IMR-90 (cell line): ENCODE results near the gene DTHD1. TPM values are rescaled to one million over a fixed set of nuclear protein-coding genes. Genes with fewer than 3 reads are reported as not detected.

Experiments
- ATAC-seq: fragments of 200-7000 bp; cut with Tn5 transposase; 2 replicates; pipeline ENCODE4 v1.9.1; 2020; ENCODE audit warnings: low read depth, mild to moderate bottlenecking, moderate library complexity
- BruUV-seq: library from RNA; stranded (reverse); fragments of 400-500 nt; replicated peaks from 2 replicates; lab custom pipeline; 2021; lab: Mats Ljungman, UMichigan
- CTCF ChIA-PET: fragments of 300-600 bp; formaldehyde crosslinking; extraction: SDS; loops from one replicate; lab custom pipeline; 2021; ENCODE audit warnings: antibody characterized with exemption; lab: Yijun Ruan, JAX
- POLR2A ChIA-PET: fragments of 300-600 bp; sonication (Branson Sonifier 250); formaldehyde crosslinking; loops from one replicate; lab custom pipeline; 2022; ENCODE audit warnings: antibody characterized with exemption; ENCODE audit not compliant: unreplicated experiment; lab: Charles Lee
- DNase-seq: peaks from one replicate; pipeline ENCODE4 v3.0.0; 2013
- H2AFZ ChIP-seq: replicated peaks from 2 replicates; pipeline ENCODE3; 2013; ENCODE audit warnings: low read length, mild to moderate bottlenecking; ENCODE audit not compliant: poor library complexity
- H2AK5ac ChIP-seq: 2 replicates; pipeline ENCODE4 v1.6.1; 2013; ENCODE audit warnings: low read depth, low read length, inconsistent platforms
- H2AK9ac ChIP-seq: replicated peaks from 2 replicates; pipeline ENCODE3; 2013; ENCODE audit warnings: mild to moderate bottlenecking, low read depth, low read length, moderate library complexity; ENCODE audit not compliant: poor library complexity
- H2BK120ac ChIP-seq: 2 replicates; pipeline ENCODE4 v1.6.1; 2013; ENCODE audit warnings: low read depth, low read length, inconsistent platforms
- H2BK15ac ChIP-seq: 3 replicates; pipeline ENCODE4 v1.6.1; 2013; ENCODE audit warnings: low read depth, low read length, inconsistent platforms
- H2BK20ac ChIP-seq: 2 replicates; pipeline ENCODE4 v1.6.1; 2013; ENCODE audit warnings: low read depth, mild to moderate bottlenecking, inconsistent platforms, low read length, moderate library complexity
- H2BK5ac ChIP-seq: 2 replicates; pipeline ENCODE4 v1.6.1; 2013; ENCODE audit warnings: mild to moderate bottlenecking, low read depth, low read length, inconsistent platforms; ENCODE audit not compliant: poor library complexity, severe bottlenecking
- H3K14ac ChIP-seq: replicated peaks from 2 replicates; pipeline ENCODE4 v1.6.1; 2013; ENCODE audit warnings: low read depth, low read length, inconsistent platforms
- H3K18ac ChIP-seq: 2 replicates; pipeline ENCODE4 v1.6.1; 2013; ENCODE audit warnings: low read depth, low read length, control low read depth
- H3K23ac ChIP-seq: 2 replicates; pipeline ENCODE4 v1.6.1; 2013; ENCODE audit warnings: low read depth, low read length, inconsistent platforms
- H3K27ac ChIP-seq: 2 replicates; pipeline ENCODE4 v1.5.1; 2013; ENCODE audit warnings: mild to moderate bottlenecking, control low read depth, low read length; ENCODE audit not compliant: insufficient read depth
- H3K27me3 ChIP-seq: 2 replicates; pipeline ENCODE4 v1.6.1; 2013; ENCODE audit warnings: low read length; ENCODE audit not compliant: control insufficient read depth, insufficient read depth
- H3K36me3 ChIP-seq: 2 replicates; pipeline ENCODE4 v1.6.1; 2013; ENCODE audit warnings: low read length, mixed read lengths; ENCODE audit not compliant: control insufficient read depth, insufficient read depth
- H3K4ac ChIP-seq: 2 replicates; pipeline ENCODE4 v1.6.1; 2013; ENCODE audit warnings: low read depth, low read length, inconsistent platforms
- H3K4me1 ChIP-seq: 2 replicates; pipeline ENCODE4 v1.6.1; 2013; ENCODE audit warnings: low read length, mixed read lengths; ENCODE audit not compliant: control insufficient read depth, insufficient read depth
- H3K4me2 ChIP-seq: 2 replicates; pipeline ENCODE4 v1.6.1; 2013; ENCODE audit warnings: low read depth, mild to moderate bottlenecking, control low read depth, low read length, moderate library complexity
- H3K4me3 ChIP-seq: 2 replicates; pipeline ENCODE4 v1.5.1; 2013; ENCODE audit warnings: low read depth, mild to moderate bottlenecking, control low read depth, low read length, moderate library complexity; ENCODE audit not compliant: insufficient read depth
- H3K56ac ChIP-seq: 2 replicates; pipeline ENCODE4 v1.6.1; 2013; ENCODE audit warnings: low read length, inconsistent platforms; ENCODE audit not compliant: insufficient read depth; ENCODE audit errors: extremely low read depth
- H3K79me1 ChIP-seq, 2 experiments: 2 replicates each; pipeline ENCODE4 v1.6.1; 2013; ENCODE audit warnings: low read length in 2 of 2, inconsistent platforms in 1 of 2, low read depth in 1 of 2
- H3K9ac ChIP-seq: 2 replicates; pipeline ENCODE4 v1.6.1; 2013; ENCODE audit warnings: low read depth, low read length, control low read depth
- H3K9me1 ChIP-seq: 2 replicates; pipeline ENCODE4 v1.6.1; 2013; ENCODE audit warnings: low read length, inconsistent platforms; ENCODE audit not compliant: insufficient read depth
- H3K9me3 ChIP-seq: 2 replicates; pipeline ENCODE4 v1.6.1; 2013; ENCODE audit warnings: low read length; ENCODE audit not compliant: control insufficient read depth, insufficient read depth
- H4K20me1 ChIP-seq: 2 replicates; pipeline ENCODE4 v1.6.1; 2013; ENCODE audit warnings: low read length, inconsistent platforms; ENCODE audit not compliant: insufficient read depth
- H4K5ac ChIP-seq: 2 replicates; pipeline ENCODE4 v1.6.1; 2013; ENCODE audit warnings: mild to moderate bottlenecking, low read depth, low read length, control low read depth
- H4K8ac ChIP-seq, 2 experiments: 2 replicates each; pipeline ENCODE4 v1.6.1; 2013; ENCODE audit warnings: low read depth in 2 of 2, low read length in 2 of 2, control low read depth in 1 of 2, inconsistent platforms in 1 of 2
- H4K91ac ChIP-seq: 2 replicates; pipeline ENCODE4 v1.6.1; 2013; ENCODE audit warnings: low read depth, low read length, inconsistent platforms; ENCODE audit not compliant: insufficient read depth
- BHLHE40 ChIP-seq: fragments of 150-350 bp; IDR thresholded peaks from 2 replicates; pipeline ENCODE4 v1.6.1; 2016; ENCODE audit warnings: mild to moderate bottlenecking, low read depth, low read length
- CEBPB ChIP-seq: IDR thresholded peaks from 2 replicates; pipeline ENCODE4 v1.6.1; 2012; ENCODE audit warnings: low read depth, low read length, improper control_type of control experiment
- CHD1 ChIP-seq: IDR thresholded peaks from 2 replicates; pipeline ENCODE4 v1.6.1; 2012; ENCODE audit warnings: low read depth, low read length, improper control_type of control experiment
- ELK1 ChIP-seq: fragments of 150-350 bp; IDR thresholded peaks from 2 replicates; pipeline ENCODE4 v1.6.1; 2016; ENCODE audit warnings: low read depth, mild to moderate bottlenecking, low read length, moderate library complexity, borderline replicate concordance
- FOS ChIP-seq: fragments of 150-350 bp; IDR thresholded peaks from 2 replicates; pipeline ENCODE4 v1.6.1; 2016; ENCODE audit warnings: low read depth, low read length
- MAFK ChIP-seq: IDR thresholded peaks from 2 replicates; pipeline ENCODE4 v1.6.1; 2012; ENCODE audit warnings: low read depth, low read length, improper control_type of control experiment
- MAZ ChIP-seq: IDR thresholded peaks from 2 replicates; pipeline ENCODE4 v1.6.1; 2012; ENCODE audit warnings: low read depth, mild to moderate bottlenecking, low read length, improper control_type of control experiment, moderate library complexity, borderline replicate concordance
- MXI1 ChIP-seq: IDR thresholded peaks from 2 replicates; pipeline ENCODE4 v1.6.1; 2012; ENCODE audit warnings: low read depth, mild to moderate bottlenecking, low read length, moderate library complexity, borderline replicate concordance
- NFE2L2 ChIP-seq: fragments of 150-350 bp; IDR thresholded peaks from 2 replicates; pipeline ENCODE4 v1.6.1; 2016; ENCODE audit warnings: low read depth, mild to moderate bottlenecking, low read length
- POLR2A ChIP-seq: IDR thresholded peaks from 2 replicates; pipeline ENCODE4 v1.6.1; 2012; ENCODE audit warnings: mild to moderate bottlenecking, low read depth, low read length
- RCOR1 ChIP-seq: IDR thresholded peaks from 2 replicates; pipeline ENCODE4 v1.6.1; 2012; ENCODE audit warnings: mild to moderate bottlenecking, low read length, improper control_type of control experiment; ENCODE audit not compliant: insufficient replicate concordance
- SMC3 ChIP-seq: fragments of 150-350 bp; IDR thresholded peaks from 2 replicates; pipeline ENCODE4 v1.6.1; 2016; ENCODE audit warnings: low read depth, mild to moderate bottlenecking, antibody characterized with exemption, low read length, moderate library complexity
- WGBS, 2 experiments: methylation state at CpG; one replicate each; pipeline versions ENCODE4 v1.1.5 to v1.1.7; 2013; ENCODE audit warnings: missing lambda C conversion rate in 2 of 2; ENCODE audit not compliant: insufficient read length in 1 of 2; ENCODE audit errors: extremely low coverage in 2 of 2; 5-methylcytosine and 5-hydroxymethylcytosine counted together
- dilution Hi-C: fragments of 300-500 bp; cut with HindIII; formaldehyde crosslinking; loops from one replicate; pipeline ENCODE4 v1.14.3; 2018; ENCODE audit warnings: low sequenced_read_pairs; ENCODE audit not compliant: unreplicated experiment
- in situ Hi-C: fragments of 300-500 bp; cut with MboI; formaldehyde crosslinking; loops from 3 replicates; pipeline ENCODE4 v1.14.3; 2019; ENCODE audit warnings: low sequenced_read_pairs, inconsistent platforms, mixed read lengths
- intact Hi-C: fragments of 100-400 bp; cut with micrococcal nuclease; formaldehyde crosslinking; loops from 2 replicates; pipeline ENCODE4 v1.10.0; 2022
- polyA plus RNA-seq, 3 experiments: library from polyadenylated mRNA; depleted of rRNA; stranded (reverse); fragments of >200 nt; gene quantifications; 2 replicates each; pipeline ENCODE4 v1.2.3, GENCODE V29; 2012; ENCODE audit warnings: low replicate concordance in 1 of 3
- total RNA-seq: library from RNA; depleted of rRNA; stranded (reverse); fragments of >200 nt; gene quantifications from 2 replicates; pipeline ENCODE4 v1.2.3, GENCODE V29; 2012
- TF ChIP-seq, protein P1 (sequence below): conservative IDR thresholded peaks from 2 replicates; pipeline ENCODE4 v1.5.1; 2012; ENCODE audit warnings: mild to moderate bottlenecking, low read depth, low read length, improper control_type of control experiment
- TF ChIP-seq, protein P2 (sequence below): fragments of 150-350 bp; IDR thresholded peaks from 2 replicates; pipeline ENCODE4 v1.6.1; 2017; ENCODE audit warnings: mild to moderate bottlenecking, antibody characterized with exemption, low read length, low read depth

The DTHD1 gene
- total and polyA plus RNA-seq, 2 of the 4 experiments (the other 2 are of a cell fraction) = not detected

- no peak overlapping the region for H3K56ac ChIP-seq
- no peaks in the 10 kb centered on the region for H3K36me3 ChIP-seq
- H4K8ac ChIP-seq = no peak overlapping the region
- no peak overlapping the region for H3K27ac ChIP-seq
- POLR2A ChIA-PET = no interaction called here
- no peak overlapping the region for H4K91ac ChIP-seq
- no peak overlapping the region for H2BK20ac ChIP-seq
- no peak overlapping the region for H3K18ac ChIP-seq
- H3K4me1 ChIP-seq = no peaks in the 10 kb centered on the region
- no TSS peak for BruUV-seq
- H3K9me1 ChIP-seq = no peaks in the 10 kb centered on the region
- no peak overlapping the region for H2AK9ac ChIP-seq
- ATAC-seq (no peak), DNase-seq (no peak)
- dilution Hi-C loops = no loop called here
- intact Hi-C loops = no loop called here
- CTCF ChIA-PET = no interaction called here
- no peak overlapping the region for H4K5ac ChIP-seq
- H4K20me1 ChIP-seq = no peaks in the 10 kb centered on the region
- no peak overlapping the region for H2BK120ac ChIP-seq
- TF ChIP-seq FOS = no peak
- TF ChIP-seq MXI1 = no peak
- no peak for TF ChIP-seq ELK1
- TF ChIP-seq, protein P1, sequence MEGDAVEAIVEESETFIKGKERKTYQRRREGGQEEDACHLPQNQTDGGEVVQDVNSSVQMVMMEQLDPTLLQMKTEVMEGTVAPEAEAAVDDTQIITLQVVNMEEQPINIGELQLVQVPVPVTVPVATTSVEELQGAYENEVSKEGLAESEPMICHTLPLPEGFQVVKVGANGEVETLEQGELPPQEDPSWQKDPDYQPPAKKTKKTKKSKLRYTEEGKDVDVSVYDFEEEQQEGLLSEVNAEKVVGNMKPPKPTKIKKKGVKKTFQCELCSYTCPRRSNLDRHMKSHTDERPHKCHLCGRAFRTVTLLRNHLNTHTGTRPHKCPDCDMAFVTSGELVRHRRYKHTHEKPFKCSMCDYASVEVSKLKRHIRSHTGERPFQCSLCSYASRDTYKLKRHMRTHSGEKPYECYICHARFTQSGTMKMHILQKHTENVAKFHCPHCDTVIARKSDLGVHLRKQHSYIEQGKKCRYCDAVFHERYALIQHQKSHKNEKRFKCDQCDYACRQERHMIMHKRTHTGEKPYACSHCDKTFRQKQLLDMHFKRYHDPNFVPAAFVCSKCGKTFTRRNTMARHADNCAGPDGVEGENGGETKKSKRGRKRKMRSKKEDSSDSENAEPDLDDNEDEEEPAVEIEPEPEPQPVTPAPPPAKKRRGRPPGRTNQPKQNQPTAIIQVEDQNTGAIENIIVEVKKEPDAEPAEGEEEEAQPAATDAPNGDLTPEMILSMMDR = no peak
- no peak for TF ChIP-seq CHD1
- no peak for TF ChIP-seq BHLHE40
- TF ChIP-seq POLR2A = no peak
- no peak for TF ChIP-seq NFE2L2
- TF ChIP-seq RCOR1 = no peak
- no peak for TF ChIP-seq SMC3
- TF ChIP-seq MAZ = no peak
- TF ChIP-seq MAFK = no peak
- TF ChIP-seq, protein P2, sequence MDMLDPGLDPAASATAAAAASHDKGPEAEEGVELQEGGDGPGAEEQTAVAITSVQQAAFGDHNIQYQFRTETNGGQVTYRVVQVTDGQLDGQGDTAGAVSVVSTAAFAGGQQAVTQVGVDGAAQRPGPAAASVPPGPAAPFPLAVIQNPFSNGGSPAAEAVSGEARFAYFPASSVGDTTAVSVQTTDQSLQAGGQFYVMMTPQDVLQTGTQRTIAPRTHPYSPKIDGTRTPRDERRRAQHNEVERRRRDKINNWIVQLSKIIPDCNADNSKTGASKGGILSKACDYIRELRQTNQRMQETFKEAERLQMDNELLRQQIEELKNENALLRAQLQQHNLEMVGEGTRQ = no peak
- TF ChIP-seq CEBPB = no peak
- peaks cover 6% of the 10 kb centered on the region; the same call in 1 of the 2 replicates for H3K9me3 ChIP-seq
- H3K14ac ChIP-seq = no peak overlapping the region
- no peak overlapping the region for H2BK15ac ChIP-seq
- 36% methylated on average over 2 of the region's 3 CpGs; no CpG with 5 or more reads in 1 of the 2 experiments for WGBS, 2 experiments
- in situ Hi-C loops = no loop called here
- no peak overlapping the region for H2AFZ ChIP-seq
- H3K4me3 ChIP-seq = no peak overlapping the region
- no peak overlapping the region for H3K4ac ChIP-seq
- no peak overlapping the region for H3K23ac ChIP-seq
- H2BK5ac ChIP-seq = no peak overlapping the region
- no peak overlapping the region for H3K4me2 ChIP-seq
- H3K79me1 ChIP-seq = no peaks in the 10 kb centered on the region
- no peak overlapping the region for H3K9ac ChIP-seq
- no peak overlapping the region for H2AK5ac ChIP-seq
- no peaks in the 10 kb centered on the region for H3K27me3 ChIP-seq
Observed at GRCh38 chr4:36312511-36312910, 31.1 kb downstream of the DTHD1 start.
